RWPE2 (cell line): ENCODE data around the gene DAZAP1.

ENCODE experiments used
- ATAC-seq: fragments of 200-7000 bp; cut with Tn5 transposase; 3 replicates; pipeline ENCODE4 v1.9.1; 2021; ENCODE audit warnings: low read depth
- DNase-seq: peaks from one replicate; pipeline ENCODE4 v3.0.0-alpha.2; 2020; ENCODE audit warnings: low spot score
- H3K27ac ChIP-seq: fragments of 450-650 bp; 2 replicates; pipeline ENCODE4 v1.5.1; 2017; ENCODE audit warnings: mild to moderate bottlenecking; ENCODE audit not compliant: poor library complexity, severe bottlenecking
- H3K27me3 ChIP-seq: fragments of 250-450 bp; sonication (Bioruptor Pico); 2 replicates; pipeline ENCODE4 v1.5.1; 2021; ENCODE audit warnings: mild to moderate bottlenecking, moderate library complexity; ENCODE audit not compliant: insufficient read depth, poor library complexity, severe bottlenecking
- H3K36me3 ChIP-seq: fragments of 250-450 bp; sonication (Bioruptor Pico); 2 replicates; pipeline ENCODE4 v1.5.1; 2020; ENCODE audit warnings: low read depth, mild to moderate bottlenecking, moderate library complexity
- H3K4me1 ChIP-seq: fragments of 250-450 bp; sonication (Bioruptor Pico); 2 replicates; pipeline ENCODE4 v1.5.1; 2021; ENCODE audit warnings: mild to moderate bottlenecking, moderate library complexity; ENCODE audit not compliant: insufficient read depth, poor library complexity, severe bottlenecking
- H3K4me3 ChIP-seq: fragments of 250-450 bp; sonication (Bioruptor Pico); 2 replicates; pipeline ENCODE4 v1.5.1; 2021; ENCODE audit warnings: mild to moderate bottlenecking, moderate library complexity; ENCODE audit not compliant: severe bottlenecking
- H3K9me3 ChIP-seq: fragments of 250-450 bp; sonication (Bioruptor Pico); 2 replicates; pipeline ENCODE4 v1.5.1; 2021; ENCODE audit warnings: mild to moderate bottlenecking, moderate library complexity; ENCODE audit not compliant: severe bottlenecking
- TF ChIP-seq, protein P1 (sequence below): fragments of 450-650 bp; IDR thresholded peaks from one replicate; pipeline ENCODE4 v1.5.1; 2017; ENCODE audit warnings: mild to moderate bottlenecking, moderate library complexity; ENCODE audit not compliant: poor library complexity, severe bottlenecking

DAZAP1 gene

DNA sequence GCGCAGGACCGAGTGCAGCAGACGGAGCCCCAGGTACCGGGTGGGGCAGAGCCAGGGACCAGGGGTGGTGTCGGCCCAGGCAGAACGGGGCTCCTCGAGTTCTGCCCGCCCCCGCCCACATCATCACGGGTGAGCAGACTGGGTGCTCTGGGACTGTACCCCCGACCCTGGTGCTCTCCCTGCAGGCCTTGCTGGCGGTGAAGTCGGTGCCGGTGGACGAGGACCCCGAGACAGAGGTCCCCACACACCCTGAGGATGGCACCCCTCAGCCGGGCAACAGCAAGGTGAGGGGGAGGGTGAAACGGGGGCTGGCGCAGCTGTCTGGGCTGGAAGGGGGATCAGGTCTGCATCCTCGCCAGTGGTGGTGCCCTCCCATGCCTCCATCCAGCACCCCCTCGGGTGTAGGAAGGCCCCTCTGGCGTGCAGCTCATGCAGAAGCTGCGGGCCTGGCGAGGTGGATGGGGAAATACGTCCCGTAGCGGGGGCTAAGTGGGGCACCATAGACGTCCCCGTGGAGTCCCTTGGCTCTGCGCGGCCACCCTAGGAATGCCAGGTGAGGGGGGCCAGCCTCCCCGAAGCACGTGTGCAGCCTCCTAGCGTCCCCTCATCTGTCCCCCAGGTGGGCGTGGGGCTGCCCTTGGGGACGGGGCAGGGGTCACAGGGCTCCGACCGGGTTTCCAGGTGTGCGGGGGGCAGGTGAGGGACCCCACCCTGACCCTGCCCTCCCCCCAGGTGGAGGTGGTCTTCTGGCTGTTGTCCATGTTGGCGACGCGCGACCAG lies 48.9 kb downstream of the DAZAP1 start:
- no peaks in the 10 kb centered on the region for H3K36me3 ChIP-seq
- H3K27me3 ChIP-seq = peaks cover 45% of the 10 kb centered on the region
- H3K9me3 ChIP-seq = no peaks in the 10 kb centered on the region
- DNase-seq (no peak), ATAC-seq (no peak)
- H3K27ac ChIP-seq = no peak overlapping the region
- no peaks in the 10 kb centered on the region for H3K4me1 ChIP-seq
- H3K4me3 ChIP-seq = no peak overlapping the region
- TF ChIP-seq, protein P1, sequence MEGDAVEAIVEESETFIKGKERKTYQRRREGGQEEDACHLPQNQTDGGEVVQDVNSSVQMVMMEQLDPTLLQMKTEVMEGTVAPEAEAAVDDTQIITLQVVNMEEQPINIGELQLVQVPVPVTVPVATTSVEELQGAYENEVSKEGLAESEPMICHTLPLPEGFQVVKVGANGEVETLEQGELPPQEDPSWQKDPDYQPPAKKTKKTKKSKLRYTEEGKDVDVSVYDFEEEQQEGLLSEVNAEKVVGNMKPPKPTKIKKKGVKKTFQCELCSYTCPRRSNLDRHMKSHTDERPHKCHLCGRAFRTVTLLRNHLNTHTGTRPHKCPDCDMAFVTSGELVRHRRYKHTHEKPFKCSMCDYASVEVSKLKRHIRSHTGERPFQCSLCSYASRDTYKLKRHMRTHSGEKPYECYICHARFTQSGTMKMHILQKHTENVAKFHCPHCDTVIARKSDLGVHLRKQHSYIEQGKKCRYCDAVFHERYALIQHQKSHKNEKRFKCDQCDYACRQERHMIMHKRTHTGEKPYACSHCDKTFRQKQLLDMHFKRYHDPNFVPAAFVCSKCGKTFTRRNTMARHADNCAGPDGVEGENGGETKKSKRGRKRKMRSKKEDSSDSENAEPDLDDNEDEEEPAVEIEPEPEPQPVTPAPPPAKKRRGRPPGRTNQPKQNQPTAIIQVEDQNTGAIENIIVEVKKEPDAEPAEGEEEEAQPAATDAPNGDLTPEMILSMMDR = no peak

DNA sequence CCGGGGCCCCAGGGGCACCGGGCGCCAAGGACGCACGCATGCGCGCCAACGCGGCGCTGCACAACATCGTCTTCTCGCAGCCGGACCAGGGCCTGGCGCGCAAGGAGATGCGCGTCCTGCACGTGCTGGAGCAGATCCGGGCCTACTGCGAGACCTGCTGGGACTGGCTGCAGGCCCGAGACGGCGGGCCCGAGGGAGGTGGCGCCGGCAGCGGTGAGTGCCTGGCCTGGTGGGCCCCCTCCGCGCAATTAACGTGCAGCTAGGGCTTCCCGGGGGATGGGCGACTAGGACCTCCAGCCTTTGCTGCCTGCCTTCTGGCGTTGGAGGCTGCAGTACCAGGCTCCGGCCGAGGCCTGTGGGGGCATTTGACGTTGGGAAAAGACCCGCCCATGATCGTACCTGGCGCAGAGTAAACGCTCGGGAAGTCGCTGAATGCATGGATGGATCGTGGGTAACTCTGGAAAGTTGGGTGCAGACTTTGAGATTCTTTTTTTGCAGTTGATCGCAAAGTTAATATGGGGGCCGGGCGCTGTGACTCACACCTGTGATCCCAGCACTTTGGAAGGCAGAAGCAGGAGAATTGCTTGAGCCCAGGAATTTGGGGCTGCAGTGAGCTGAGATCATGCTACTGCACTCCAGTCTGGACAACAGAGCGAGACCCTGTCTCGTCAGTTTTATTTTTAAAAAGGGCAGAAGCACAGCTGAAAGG lies 49.8 kb downstream of the DAZAP1 start:
- DNase-seq = no peak
- TF ChIP-seq, protein P1 = no peak
- Histone ChIP-seq H3K36me3 (no peaks in the 10 kb centered on the region), H3K4me1 (no peaks in the 10 kb centered on the region), H3K27ac (no peak overlapping the region), H3K4me3 (no peak overlapping the region), H3K27me3 (peaks cover 36% of the 10 kb centered on the region), H3K9me3 (no peaks in the 10 kb centered on the region)
- ATAC-seq = no peak

DNA sequence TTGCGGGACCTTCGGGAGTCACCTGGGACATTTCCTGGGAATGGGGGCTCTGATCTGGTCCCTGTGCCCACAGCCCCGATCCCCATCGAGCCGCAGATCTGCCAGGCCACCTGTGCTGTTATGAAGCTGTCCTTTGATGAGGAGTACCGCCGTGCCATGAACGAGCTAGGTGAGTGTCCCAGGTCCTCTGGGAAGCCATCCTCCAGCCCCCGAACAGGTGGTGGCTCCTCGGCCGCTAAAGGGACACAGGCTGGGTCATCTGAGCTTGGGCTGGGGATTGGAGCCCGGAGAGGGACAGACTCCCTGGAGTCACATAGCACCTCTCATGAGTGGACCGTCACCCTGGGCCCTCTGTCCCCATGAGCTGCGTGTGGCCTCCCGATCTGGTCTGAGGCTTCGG lies 50.5 kb downstream of the DAZAP1 start:
- Histone ChIP-seq H3K4me1 (no peaks in the 10 kb centered on the region), H3K9me3 (no peaks in the 10 kb centered on the region), H3K4me3 (no peak overlapping the region), H3K27ac (no peak overlapping the region), H3K36me3 (no peaks in the 10 kb centered on the region), H3K27me3 (peaks cover 29% of the 10 kb centered on the region)
- TF ChIP-seq, protein P1 = no peak
- ATAC-seq = no peak
- no peak for DNase-seq

DNA sequence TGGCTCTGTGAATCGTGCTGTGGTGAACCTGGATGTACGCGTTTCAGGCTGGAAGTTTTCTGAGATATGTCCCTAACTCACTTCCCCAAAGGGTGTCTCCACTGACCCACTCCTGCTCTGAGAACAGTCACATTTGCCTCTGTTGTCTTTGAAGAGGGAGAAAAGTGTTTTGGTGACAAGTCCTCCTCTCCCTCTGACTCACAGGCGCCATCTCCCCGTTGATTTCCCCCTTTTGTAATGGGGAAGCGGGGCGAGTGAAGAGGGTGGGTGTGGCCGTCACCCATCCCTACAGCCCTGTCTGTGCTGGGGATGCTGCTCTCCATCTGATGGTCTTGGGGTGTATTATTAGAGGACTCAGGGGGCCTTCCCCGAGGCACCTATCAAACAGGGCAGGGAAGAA lies 52.1 kb downstream of the DAZAP1 start:
- no peak overlapping the region for H3K27ac ChIP-seq
- H3K27me3 ChIP-seq = peaks cover 16% of the 10 kb centered on the region
- no peaks in the 10 kb centered on the region for H3K9me3 ChIP-seq
- TF ChIP-seq, protein P1 = no peak
- no peaks in the 10 kb centered on the region for H3K4me1 ChIP-seq
- DNase-seq (no peak), ATAC-seq (no peak)
- no peaks in the 10 kb centered on the region for H3K36me3 ChIP-seq
- H3K4me3 ChIP-seq = no peak overlapping the region
